ENCODE data around the gene TMLHE. TPM values are rescaled to one million over a fixed set of nuclear protein-coding genes. Genes with fewer than 3 reads are reported as not detected.
A peak's percentile ranks its signal among the peaks of the same experiment; 100 is the strongest.
"Not testable (repeated sequence)": the region's sequence is repeated elsewhere in the genome, so short reads cannot be mapped to it uniquely, and the experiment has no call there.

TMLHE gene, protein sequence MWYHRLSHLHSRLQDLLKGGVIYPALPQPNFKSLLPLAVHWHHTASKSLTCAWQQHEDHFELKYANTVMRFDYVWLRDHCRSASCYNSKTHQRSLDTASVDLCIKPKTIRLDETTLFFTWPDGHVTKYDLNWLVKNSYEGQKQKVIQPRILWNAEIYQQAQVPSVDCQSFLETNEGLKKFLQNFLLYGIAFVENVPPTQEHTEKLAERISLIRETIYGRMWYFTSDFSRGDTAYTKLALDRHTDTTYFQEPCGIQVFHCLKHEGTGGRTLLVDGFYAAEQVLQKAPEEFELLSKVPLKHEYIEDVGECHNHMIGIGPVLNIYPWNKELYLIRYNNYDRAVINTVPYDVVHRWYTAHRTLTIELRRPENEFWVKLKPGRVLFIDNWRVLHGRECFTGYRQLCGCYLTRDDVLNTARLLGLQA
- 10 to 100 TPM; 18.4 to 22.5 TPM for total RNA-seq
- polyA plus RNA-seq: 10 to 100 TPM in 1 of 2 donors, 1 to 10 TPM in 1; 7.1 to 13.0 TPM
- long read RNA-seq, donor 1, transcript TMLHE-201 (8 exons, 2,832 nt): major isoform, 15 of 28 reads
- long read RNA-seq, donor 1, partial matches to known transcripts: 5 of 28 reads
- long read RNA-seq, donor 1, other reads (novel, unspliced or antisense): 6 of 28 reads
- long read RNA-seq, donor 2, partial matches to known transcripts: 2 of 7 reads
- long read RNA-seq, donor 2, other reads (novel, unspliced or antisense): 4 of 7 reads

DNA sequence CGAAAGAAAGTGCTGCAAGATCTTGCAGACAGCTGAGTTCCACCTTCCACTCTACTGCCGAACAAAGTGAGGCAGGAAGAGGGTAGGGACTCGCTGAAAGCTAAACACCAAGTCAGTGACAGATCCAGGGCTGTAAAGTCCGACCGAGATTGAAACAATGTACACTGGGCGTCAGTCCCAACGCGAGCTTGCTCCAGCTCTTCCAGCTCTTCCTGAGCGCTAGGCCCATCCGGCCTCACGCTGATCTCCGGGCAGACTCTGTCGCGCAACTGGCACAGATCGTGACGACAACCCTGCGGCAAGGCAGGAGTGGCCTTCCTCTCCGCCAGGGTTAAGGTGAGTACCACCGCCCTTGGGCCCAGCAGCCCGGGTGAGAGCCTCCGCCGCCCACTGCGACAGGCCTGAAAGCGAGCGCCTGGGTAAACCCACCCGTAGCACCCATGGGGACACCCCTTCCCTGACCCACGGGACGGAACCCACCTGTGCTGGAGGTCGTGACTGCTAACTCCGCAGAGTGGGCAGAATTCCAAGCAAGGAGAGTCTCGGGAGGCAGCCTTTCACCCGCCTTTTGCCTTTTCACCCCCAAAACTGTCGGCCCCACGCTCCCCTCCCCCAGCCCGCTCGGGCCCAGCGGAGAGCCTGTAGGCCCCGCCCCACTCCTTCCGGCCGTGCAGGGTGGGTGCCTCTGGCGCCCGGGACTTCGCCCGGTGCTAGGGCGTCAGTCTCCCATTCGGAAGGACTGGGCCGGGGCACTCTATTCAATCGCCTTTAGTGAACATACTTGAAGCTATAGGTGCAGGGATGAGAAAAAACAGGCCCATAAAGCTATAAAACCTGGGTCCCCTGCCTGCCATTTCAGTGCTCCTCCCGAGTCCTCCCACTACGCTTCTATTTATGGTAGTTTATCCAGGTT is at the start of gene TMLHE, which contains the start of gene SPRY3:
Gene TMLHE (minus strand): TSS at position 641 of the 913 bp plus-strand sequence. CDS start 67,676 bp downstream, outside the sequence.
Gene SPRY3 (plus strand): TSS at position 275 of the 913 bp plus-strand sequence.
- Histone ChIP-seq H3K9me3 (ENCODE audit: control insufficient read depth, low read length) (no peaks in the 10 kb centered on the region), H3K36me3 (ENCODE audit: control insufficient read depth in 1 of 2, insufficient read depth in 2 of 2, low read length in 1 of 2) (no peaks in the 10 kb centered on the region), H3K4me1 (ENCODE audit: control insufficient read depth in 1 of 2, insufficient read depth in 2 of 2, low read length in 2 of 2) (no peaks in the 10 kb centered on the region), H3K27me3 (ENCODE audit: control insufficient read depth in 1 of 2, insufficient read depth in 2 of 2, low read length in 1 of 2) (no peaks in the 10 kb centered on the region), H3K27ac (ENCODE audit: low read depth in 1 of 2, low read length in 2 of 2) (peak within 1 kb of the TSS in 1 of 2 donors; percentile 73), H3K4me3 (ENCODE audit: low read length in 2 of 2) (peak within 1 kb of the TSS; percentile 63 to 72)
- WGBS, 2 donors: 1 to 26% methylated on average over 49 to 50 of the region's 50 CpGs
- ATAC-seq (ENCODE audit: low FRiP score): peak; percentile 92
- peak; percentile 79 to 87 for DNase-seq
- intact Hi-C loops (cut with DNase I): loop anchor here in 1 of 2 donors (10.0 kb wide), 1 partner anchor 152 kb away; no protein-coding TSS in a partner anchor

DNA sequence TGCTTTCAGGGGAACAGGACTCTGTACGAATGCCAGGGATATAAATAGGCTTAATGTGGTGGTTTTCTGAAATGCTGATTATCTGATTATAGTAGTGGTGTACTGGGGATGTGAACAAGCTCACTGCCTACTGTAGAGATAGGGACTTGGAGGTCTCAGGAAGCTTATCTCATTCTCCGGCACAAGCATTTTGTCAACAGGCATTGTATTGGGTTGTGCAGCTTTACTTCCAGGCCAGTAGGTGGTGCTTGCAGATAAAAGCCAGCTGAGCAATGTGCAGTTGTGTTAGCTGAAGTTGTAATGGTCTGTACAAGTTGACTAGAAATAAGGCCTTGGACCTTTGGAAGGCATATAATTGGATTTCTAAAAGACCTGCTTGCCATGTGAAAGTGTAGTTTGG is 49.5 kb upstream of the TMLHE start:
- no peak for ATAC-seq (ENCODE audit: low FRiP score)
- intact Hi-C loops (cut with DNase I): no loop called here
- Histone ChIP-seq H3K4me3 (ENCODE audit: low read length in 2 of 2) (no peak overlapping the region), H3K4me1 (ENCODE audit: control insufficient read depth in 1 of 2, insufficient read depth in 2 of 2, low read length in 2 of 2) (no peaks in the 10 kb centered on the region), H3K27ac (ENCODE audit: low read depth in 1 of 2, low read length in 2 of 2) (no peak overlapping the region), H3K36me3 (ENCODE audit: control insufficient read depth in 1 of 2, insufficient read depth in 2 of 2, low read length in 1 of 2) (no peaks in the 10 kb centered on the region), H3K9me3 (ENCODE audit: control insufficient read depth, low read length) (no peaks in the 10 kb centered on the region), H3K27me3 (ENCODE audit: control insufficient read depth in 1 of 2, insufficient read depth in 2 of 2, low read length in 1 of 2) (no peaks in the 10 kb centered on the region)
- DNase-seq: no peak
- 23 to 32% methylated on average over 2 of the region's 2 CpGs for WGBS, 2 donors

DNA sequence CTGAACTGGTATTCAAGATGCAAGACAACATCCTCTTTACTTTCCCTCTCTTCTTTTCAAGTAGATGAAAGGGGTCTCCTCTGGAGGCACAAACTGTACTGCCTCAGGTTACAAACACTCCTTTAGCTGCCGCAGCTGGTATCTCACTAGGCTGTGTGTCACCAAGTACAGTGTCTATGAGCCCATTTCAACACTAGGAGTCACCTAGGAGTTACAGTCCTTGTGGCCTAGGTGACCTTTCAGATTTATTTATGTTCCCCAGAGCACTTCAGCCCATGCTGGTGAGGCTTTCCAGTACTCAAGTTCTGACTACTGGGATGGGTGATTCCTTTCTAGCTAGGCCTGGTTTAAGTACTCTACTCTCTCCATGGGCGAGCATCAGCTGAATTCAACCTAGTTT is 32.4 kb upstream of the TMLHE start:
- WGBS, 2 donors: 85 to 97% methylated on average over 2 of the region's 2 CpGs
- H3K4me3 ChIP-seq (ENCODE audit: low read length in 2 of 2): no peak overlapping the region
- ATAC-seq (ENCODE audit: low FRiP score) (no peak), DNase-seq (no peak)
- intact Hi-C loops (cut with DNase I): no loop called here
- H3K27ac ChIP-seq (ENCODE audit: low read depth in 1 of 2, low read length in 2 of 2): no peak overlapping the region
- no peaks in the 10 kb centered on the region for H3K4me1 ChIP-seq (ENCODE audit: control insufficient read depth in 1 of 2, insufficient read depth in 2 of 2, low read length in 2 of 2)
- H3K9me3 ChIP-seq (ENCODE audit: control insufficient read depth, low read length): no peaks in the 10 kb centered on the region
- H3K36me3 ChIP-seq (ENCODE audit: control insufficient read depth in 1 of 2, insufficient read depth in 2 of 2, low read length in 1 of 2): no peaks in the 10 kb centered on the region
- no peaks in the 10 kb centered on the region for H3K27me3 ChIP-seq (ENCODE audit: control insufficient read depth in 1 of 2, insufficient read depth in 2 of 2, low read length in 1 of 2)

DNA sequence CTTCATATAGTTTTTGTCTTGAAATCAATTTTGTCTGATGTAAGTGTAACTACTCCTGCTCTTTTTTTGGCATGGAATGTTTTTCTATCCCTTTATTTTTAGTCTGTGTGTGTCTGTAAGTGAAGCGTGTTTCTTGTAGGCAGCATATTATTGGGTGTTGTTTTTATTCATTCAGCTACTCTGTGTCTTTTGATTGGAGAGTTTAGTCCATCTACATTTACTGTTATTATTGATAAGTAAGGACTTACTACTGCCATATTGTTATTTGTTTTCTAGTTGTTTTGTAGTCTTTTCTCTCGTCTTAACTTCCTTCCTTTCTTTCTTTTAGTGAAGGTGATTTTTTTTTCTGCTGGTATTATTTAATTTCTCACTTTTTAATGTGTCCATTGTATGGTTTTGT is 30.5 kb upstream of the TMLHE start:
- ATAC-seq (ENCODE audit: low FRiP score) (no peak), DNase-seq (no peak)
- Histone ChIP-seq H3K4me3 (ENCODE audit: low read length in 2 of 2) (no peak overlapping the region), H3K27ac (ENCODE audit: low read depth in 1 of 2, low read length in 2 of 2) (no peak overlapping the region), H3K9me3 (ENCODE audit: control insufficient read depth, low read length) (no peaks in the 10 kb centered on the region), H3K4me1 (ENCODE audit: control insufficient read depth in 1 of 2, insufficient read depth in 2 of 2, low read length in 2 of 2) (no peaks in the 10 kb centered on the region), H3K27me3 (ENCODE audit: control insufficient read depth in 1 of 2, insufficient read depth in 2 of 2, low read length in 1 of 2) (no peaks in the 10 kb centered on the region), H3K36me3 (ENCODE audit: control insufficient read depth in 1 of 2, insufficient read depth in 2 of 2, low read length in 1 of 2) (no peaks in the 10 kb centered on the region)
- intact Hi-C loops (cut with DNase I): no loop called here
- WGBS, 2 donors: 33 to 46% methylated on average over 2 of the region's 2 CpGs

DNA sequence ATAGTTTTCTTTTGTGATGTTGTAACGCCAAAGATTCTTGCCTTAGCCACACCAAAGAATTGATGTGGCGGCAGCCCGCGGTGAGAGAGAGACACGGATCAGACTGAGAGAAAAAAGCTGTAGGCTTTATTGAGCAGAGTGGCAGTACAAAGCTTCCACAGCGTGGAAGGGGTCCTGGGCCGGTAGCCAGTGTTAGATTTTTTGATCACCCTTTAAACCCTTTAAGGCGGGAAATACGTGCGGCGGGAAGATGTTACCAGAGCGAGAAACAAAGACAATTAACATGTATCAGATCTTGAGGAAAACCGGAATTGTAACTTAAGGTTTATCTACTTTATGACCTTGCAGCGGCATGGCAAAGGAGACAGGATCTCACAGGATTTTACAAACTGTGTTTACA is 28.6 kb upstream of the TMLHE start:
- H3K27ac ChIP-seq (ENCODE audit: low read depth in 1 of 2, low read length in 2 of 2); H3K27me3 ChIP-seq (ENCODE audit: control insufficient read depth in 1 of 2, insufficient read depth in 2 of 2, low read length in 1 of 2); H3K36me3 ChIP-seq (ENCODE audit: control insufficient read depth in 1 of 2, insufficient read depth in 2 of 2, low read length in 1 of 2); H3K4me1 ChIP-seq (ENCODE audit: control insufficient read depth in 1 of 2, insufficient read depth in 2 of 2, low read length in 2 of 2); H3K9me3 ChIP-seq (ENCODE audit: control insufficient read depth, low read length); H3K4me3 ChIP-seq (ENCODE audit: low read length in 2 of 2); ATAC-seq (ENCODE audit: low FRiP score); intact Hi-C loops (cut with DNase I): not testable (repeated sequence)
- 50 to 56% methylated on average over 14 of the region's 14 CpGs for WGBS, 2 donors
- peak; percentile 29 to 41 for DNase-seq

DNA sequence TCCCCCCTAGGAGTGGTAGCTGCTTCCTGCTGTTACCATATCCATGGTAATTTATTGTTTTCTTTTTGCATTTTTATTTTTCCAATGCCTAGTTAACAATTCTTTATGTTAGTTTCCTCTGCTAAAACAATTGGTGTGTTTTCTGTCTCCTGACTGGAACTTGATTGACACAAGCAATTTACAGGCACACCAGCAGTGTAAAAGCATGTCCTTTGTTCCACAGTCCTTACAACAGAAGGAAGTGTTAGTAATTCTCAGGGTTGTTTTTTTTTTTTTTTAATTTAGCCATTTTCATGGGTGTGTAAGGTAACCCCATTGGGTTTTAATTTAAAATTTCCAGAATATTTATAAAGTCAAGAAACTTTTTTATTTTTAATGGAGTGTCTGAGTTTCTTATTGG is 25.0 kb upstream of the TMLHE start:
- no peaks in the 10 kb centered on the region for H3K36me3 ChIP-seq (ENCODE audit: control insufficient read depth in 1 of 2, insufficient read depth in 2 of 2, low read length in 1 of 2)
- H3K4me1 ChIP-seq (ENCODE audit: control insufficient read depth in 1 of 2, insufficient read depth in 2 of 2, low read length in 2 of 2): no peaks in the 10 kb centered on the region
- no peak overlapping the region for H3K27ac ChIP-seq (ENCODE audit: low read depth in 1 of 2, low read length in 2 of 2)
- DNase-seq (no peak), ATAC-seq (ENCODE audit: low FRiP score) (no peak)
- H3K9me3 ChIP-seq (ENCODE audit: control insufficient read depth, low read length): no peaks in the 10 kb centered on the region
- H3K4me3 ChIP-seq (ENCODE audit: low read length in 2 of 2): no peak overlapping the region
- intact Hi-C loops (cut with DNase I): no loop called here
- no peaks in the 10 kb centered on the region for H3K27me3 ChIP-seq (ENCODE audit: control insufficient read depth in 1 of 2, insufficient read depth in 2 of 2, low read length in 1 of 2)

DNA sequence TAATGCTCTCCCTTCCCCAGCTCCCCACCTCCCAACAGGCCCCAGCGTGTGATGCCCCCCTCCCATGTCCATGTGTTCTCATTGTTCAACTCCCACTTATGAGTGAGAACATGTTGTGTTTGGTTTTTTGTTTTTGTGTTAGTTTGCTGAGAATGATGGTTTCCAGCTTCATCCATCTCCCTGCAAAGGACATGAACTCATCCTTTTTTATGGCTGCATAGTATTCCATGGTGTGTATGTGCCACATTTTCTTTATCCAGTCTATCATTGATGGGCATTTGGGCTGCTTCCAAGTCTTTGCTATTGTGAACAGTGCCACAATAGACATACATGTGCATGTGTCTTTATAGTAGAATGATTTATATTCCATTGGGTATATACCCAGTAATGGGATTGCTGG is 22.3 kb upstream of the TMLHE start:
- intact Hi-C loops (cut with DNase I); H3K36me3 ChIP-seq (ENCODE audit: control insufficient read depth in 1 of 2, insufficient read depth in 2 of 2, low read length in 1 of 2); H3K4me1 ChIP-seq (ENCODE audit: control insufficient read depth in 1 of 2, insufficient read depth in 2 of 2, low read length in 2 of 2); ATAC-seq (ENCODE audit: low FRiP score); H3K27ac ChIP-seq (ENCODE audit: low read depth in 1 of 2, low read length in 2 of 2); H3K4me3 ChIP-seq (ENCODE audit: low read length in 2 of 2); H3K9me3 ChIP-seq (ENCODE audit: control insufficient read depth, low read length); DNase-seq; H3K27me3 ChIP-seq (ENCODE audit: control insufficient read depth in 1 of 2, insufficient read depth in 2 of 2, low read length in 1 of 2): not testable (repeated sequence)
- 88 to 100% methylated on average over 1 of the region's 1 CpG for WGBS, 2 donors

DNA sequence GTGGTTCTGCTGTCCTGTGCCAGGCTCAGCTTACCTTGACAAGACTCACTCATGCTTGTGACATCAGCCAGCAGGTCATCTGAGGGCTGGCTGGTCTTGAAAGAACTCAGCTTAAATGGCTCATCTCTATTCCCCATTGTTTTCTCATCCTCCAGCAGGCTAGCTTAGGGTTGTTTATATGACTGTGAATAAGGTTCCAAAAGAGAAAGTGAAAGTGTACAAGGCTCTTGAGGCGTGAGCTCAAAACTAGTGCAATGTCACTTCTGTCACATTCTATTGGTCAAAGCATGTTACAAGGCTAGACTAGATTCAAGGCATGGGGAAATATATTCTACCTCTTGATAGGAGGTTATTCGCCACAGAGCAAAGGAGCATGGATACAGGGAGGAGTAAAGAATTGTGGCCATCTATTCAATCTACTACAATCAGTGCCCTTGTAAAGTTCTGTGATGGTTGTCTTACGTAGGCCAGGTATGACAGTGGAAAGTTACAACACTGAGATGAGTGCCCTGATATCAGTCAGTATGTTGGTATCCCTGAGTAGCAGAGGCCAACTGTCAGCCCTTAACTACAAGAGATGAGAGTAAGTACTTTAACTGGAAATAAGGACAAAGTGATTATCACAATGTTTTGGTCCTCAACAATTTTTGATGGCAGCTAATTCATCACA is 19.8 kb upstream of the TMLHE start:
- WGBS, 2 donors: 74 to 88% methylated on average over 3 of the region's 3 CpGs

More for the DNA sequence above, 19.8 kb upstream of the TMLHE start:
- Histone ChIP-seq H3K36me3 (ENCODE audit: control insufficient read depth in 1 of 2, insufficient read depth in 2 of 2, low read length in 1 of 2) (no peaks in the 10 kb centered on the region), H3K9me3 (ENCODE audit: control insufficient read depth, low read length) (peaks cover 1% of the 10 kb centered on the region), H3K27me3 (ENCODE audit: control insufficient read depth in 1 of 2, insufficient read depth in 2 of 2, low read length in 1 of 2) (no peaks in the 10 kb centered on the region), H3K4me3 (ENCODE audit: low read length in 2 of 2) (no peak overlapping the region), H3K4me1 (ENCODE audit: control insufficient read depth in 1 of 2, insufficient read depth in 2 of 2, low read length in 2 of 2) (no peaks in the 10 kb centered on the region), H3K27ac (ENCODE audit: low read depth in 1 of 2, low read length in 2 of 2) (no peak overlapping the region)
- ATAC-seq (ENCODE audit: low FRiP score): no peak
- intact Hi-C loops (cut with DNase I): no loop called here
- no peak for DNase-seq

Measured in aorta (tissue), 5 donors.